Urinary bladder (tissue), 4 donors: Measurements from ENCODE around the gene CARD9. TPM values are rescaled to one million over a fixed set of nuclear protein-coding genes. Genes with fewer than 3 reads are reported as not detected.
"Not testable (repeated sequence)": the region's sequence is repeated elsewhere in the genome, so short reads cannot be mapped to it uniquely, and the experiment has no call there.

Source experiments
- DNase-seq: peaks from one replicate; pipeline ENCODE4 v3.0.0-alpha.2; 2015; ENCODE audit errors: extremely low spot score
- H3K27ac ChIP-seq: one replicate; pipeline ENCODE4 v1.5.1; 2013; ENCODE audit warnings: low read depth, mild to moderate bottlenecking, moderate library complexity
- H3K36me3 ChIP-seq: one replicate; pipeline ENCODE4 v1.6.1; 2013; ENCODE audit warnings: mild to moderate bottlenecking, moderate library complexity; ENCODE audit not compliant: insufficient read depth
- H3K4me1 ChIP-seq: one replicate; pipeline ENCODE4 v1.6.1; 2013; ENCODE audit warnings: mild to moderate bottlenecking, moderate library complexity; ENCODE audit not compliant: insufficient read depth
- H3K4me3 ChIP-seq: one replicate; pipeline ENCODE4 v1.5.1; 2013; ENCODE audit warnings: low read depth, low read length
- WGBS: extraction: QIAGEN DNeasy Blood & Tissue Kit; methylation state at CpG from one replicate; pipeline ENCODE4 v1.1.7; 2013; 5-methylcytosine and 5-hydroxymethylcytosine counted together
- polyA plus RNA-seq: library from polyadenylated mRNA; stranded (reverse); fragments of 200-250 nt; gene quantifications from one replicate; pipeline ENCODE4 v1.2.3, GENCODE V29; 2013
- total RNA-seq: library from RNA; depleted of rRNA; stranded (reverse); fragments of >200 nt; gene quantifications from one replicate; pipeline ENCODE4 v1.2.3, GENCODE V29; 2014
- donor health status: healthy with polysubstance abuse.
- donor health status: healthy.

Gene CARD9
- total and polyA plus RNA-seq, 2 donors = 2.9 to 3.2 TPM

DNA sequence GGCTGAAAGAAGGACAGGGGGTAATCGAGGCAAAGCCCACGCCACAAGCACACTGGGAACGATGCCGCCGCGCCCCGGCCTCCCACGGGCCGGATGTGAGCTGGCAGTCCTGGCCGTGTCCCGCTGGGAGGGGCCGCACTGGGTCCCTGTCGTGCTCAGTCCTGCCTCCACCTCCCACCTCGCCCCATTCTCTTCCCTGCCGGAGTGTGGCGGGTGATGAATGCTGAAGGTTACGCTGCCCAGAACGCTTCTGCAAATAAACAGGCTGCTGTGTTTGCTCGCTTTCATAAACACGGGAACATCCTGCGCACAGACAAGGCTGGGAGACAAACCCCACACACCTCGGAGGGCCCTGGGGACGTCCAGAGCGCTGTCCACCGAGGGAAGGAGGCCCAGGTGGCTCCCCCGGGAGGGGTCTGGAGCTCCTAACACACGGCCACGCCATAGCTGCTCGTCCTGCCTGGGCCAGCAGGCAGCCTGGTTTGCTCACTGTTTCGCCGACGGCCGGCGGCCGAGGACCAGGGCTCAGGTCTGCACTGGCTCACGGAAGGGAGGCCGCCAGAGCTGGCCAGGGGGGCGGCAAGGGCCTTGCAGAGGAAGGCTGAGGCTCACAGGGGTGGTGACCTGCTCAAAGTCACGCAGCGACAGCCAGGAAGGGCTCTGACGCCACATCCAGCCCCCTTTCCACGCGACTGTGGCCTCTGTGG lies 12.3 kb downstream of the CARD9 start:
- peak overlapping the region; percentile 2 for H3K27ac ChIP-seq
- no peak for DNase-seq
- no peaks in the 10 kb centered on the region for H3K36me3 ChIP-seq
- no peaks in the 10 kb centered on the region for H3K4me1 ChIP-seq
- no peak overlapping the region for H3K4me3 ChIP-seq
- WGBS = 53% methylated on average over 43 of the region's 43 CpGs

DNA sequence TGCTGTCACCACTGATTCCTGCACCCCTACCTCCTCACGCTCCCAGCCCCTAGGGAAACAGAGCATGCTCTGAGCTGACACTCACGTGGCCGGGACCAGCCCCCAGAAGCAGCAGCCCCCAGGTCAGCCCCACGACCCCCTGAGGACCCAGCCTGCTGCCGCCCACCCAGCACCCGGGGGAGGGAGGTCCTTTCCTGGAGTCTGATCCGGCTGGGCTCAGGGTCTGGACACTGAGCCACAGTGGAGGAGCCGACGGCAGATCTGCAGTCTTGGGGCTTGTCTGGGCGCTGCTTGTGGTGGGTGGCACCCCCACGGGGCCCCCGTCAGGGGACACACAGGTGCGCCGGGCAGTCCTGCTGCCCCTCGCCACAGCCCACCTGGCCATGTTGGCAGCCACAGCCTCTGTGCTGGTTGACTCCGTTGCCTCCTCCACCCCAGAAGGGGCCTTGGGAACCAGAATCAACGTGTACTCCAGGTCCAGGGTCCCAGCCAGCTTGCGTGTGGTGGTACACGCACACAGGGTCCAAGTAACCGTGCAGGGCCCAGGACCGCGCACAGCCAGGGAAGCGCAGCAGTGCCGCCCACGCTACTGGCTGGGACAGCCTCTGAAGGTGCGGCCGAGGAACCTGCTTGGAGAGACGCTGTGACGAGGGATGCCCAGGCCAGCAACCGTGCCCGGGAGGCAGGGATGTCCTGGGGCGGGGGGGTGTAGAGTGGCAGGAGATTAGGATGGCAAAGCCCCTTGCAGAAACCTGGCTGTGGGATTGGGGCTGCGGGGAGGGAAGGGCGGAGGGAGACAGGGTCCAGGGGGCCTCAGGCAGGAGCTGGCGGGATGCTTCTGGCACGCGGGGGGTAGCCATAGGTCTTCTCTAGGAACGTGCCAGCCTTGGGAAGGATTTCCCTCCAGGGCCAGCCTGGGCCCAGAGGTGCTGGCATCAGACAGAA lies 13.4 kb downstream of the CARD9 start:
- peak overlapping the region; percentile 2 for H3K27ac ChIP-seq
- no peak for DNase-seq

DNA sequence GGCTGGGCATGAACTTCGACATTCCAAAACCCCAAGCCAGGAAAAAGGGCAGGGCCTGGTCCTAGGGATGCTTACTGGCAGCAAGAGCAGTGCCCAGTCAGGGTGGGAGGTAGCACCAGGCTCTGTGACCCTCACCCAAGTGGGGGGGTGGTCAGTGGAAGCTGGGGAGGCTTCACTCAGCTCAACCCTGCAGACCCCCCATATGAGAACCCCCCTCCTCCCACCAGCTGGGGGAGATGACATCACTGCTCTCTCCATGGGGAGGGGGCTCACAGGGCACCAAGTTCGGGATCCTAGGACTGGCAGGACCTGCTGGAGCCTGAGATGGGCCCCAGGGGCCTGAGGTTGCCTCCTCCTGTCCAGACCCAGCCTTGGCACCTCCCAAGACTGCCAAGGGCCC lies 14.6 kb downstream of the CARD9 start:
- DNase-seq = no peak
- no peaks in the 10 kb centered on the region for H3K36me3 ChIP-seq
- H3K27ac ChIP-seq = no peak overlapping the region
- no peaks in the 10 kb centered on the region for H3K4me1 ChIP-seq
- 65% methylated on average over 2 of the region's 2 CpGs for WGBS
- H3K4me3 ChIP-seq = no peak overlapping the region

More for the DNA sequence above, 13.4 kb downstream of the CARD9 start:
- Histone ChIP-seq H3K4me1 (no peaks in the 10 kb centered on the region), H3K36me3 (no peaks in the 10 kb centered on the region), H3K4me3 (no peak overlapping the region)
- 76% methylated on average over 38 of the region's 38 CpGs for WGBS

DNA sequence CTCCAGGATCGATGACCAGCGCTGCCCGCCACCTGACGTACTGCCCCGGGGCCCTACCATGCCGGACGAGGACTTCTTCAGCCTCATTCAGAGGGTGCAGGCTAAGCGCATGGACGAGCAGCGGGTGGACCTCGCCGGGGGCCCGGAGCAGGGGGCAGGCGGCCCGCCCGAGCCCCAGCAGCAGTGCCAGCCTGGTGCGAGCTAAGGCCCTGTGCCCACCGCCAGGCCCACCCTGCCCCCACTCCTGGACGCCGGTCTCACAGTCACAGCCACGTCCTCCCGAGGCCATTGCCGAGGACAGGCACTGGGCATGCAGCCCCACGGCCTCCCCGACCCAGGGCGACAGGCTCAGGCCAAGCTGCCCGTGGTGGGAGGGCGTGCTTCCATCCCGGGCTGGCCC lies 15.5 kb downstream of the CARD9 start:
- H3K27ac ChIP-seq = no peak overlapping the region
- WGBS = 87% methylated on average over 29 of the region's 29 CpGs
- no peaks in the 10 kb centered on the region for H3K4me1 ChIP-seq
- no peaks in the 10 kb centered on the region for H3K36me3 ChIP-seq
- DNase-seq = no peak
- H3K4me3 ChIP-seq = no peak overlapping the region

DNA sequence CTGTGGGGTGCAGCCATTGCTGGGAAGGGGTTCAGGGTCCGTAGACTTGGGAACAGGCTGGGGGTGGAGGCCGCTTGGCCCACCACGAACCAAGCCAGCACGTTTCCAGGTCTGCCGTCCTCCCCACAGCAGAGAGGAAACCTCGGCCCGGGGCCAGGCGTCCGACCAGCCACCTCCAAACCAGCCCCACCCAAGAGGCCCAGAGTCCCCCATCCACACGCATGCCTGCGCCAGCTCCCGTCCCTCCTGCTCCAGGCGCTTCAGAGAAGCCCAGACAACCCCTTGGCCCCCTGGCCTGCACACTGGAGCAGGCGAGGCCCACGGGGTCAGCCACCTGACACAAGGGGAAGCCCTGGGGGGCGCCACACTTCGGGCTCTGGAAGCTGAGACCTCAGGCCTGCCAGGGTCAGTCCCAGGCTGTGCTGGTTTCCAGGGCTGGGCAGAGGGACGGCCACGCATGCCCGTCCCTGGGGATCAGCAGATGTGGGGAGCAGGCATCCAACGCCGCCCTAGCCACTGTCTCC lies 16.2 kb downstream of the CARD9 start:
- Histone ChIP-seq H3K4me3 (no peak overlapping the region), H3K36me3 (no peaks in the 10 kb centered on the region), H3K27ac (no peak overlapping the region), H3K4me1 (no peaks in the 10 kb centered on the region)
- 74% methylated on average over 22 of the region's 22 CpGs for WGBS
- DNase-seq = no peak

GRCh38 chr9:136355616-136356557 lies 17.6 kb downstream of the CARD9 start:
- H3K27ac ChIP-seq = no peak overlapping the region
- no peaks in the 10 kb centered on the region for H3K36me3 ChIP-seq
- WGBS = 82% methylated on average over 54 of the region's 54 CpGs
- no peak overlapping the region for H3K4me3 ChIP-seq
- DNase-seq = no peak
- H3K4me1 ChIP-seq = no peaks in the 10 kb centered on the region

- H3K4me1 ChIP-seq = no peaks in the 10 kb centered on the region
- no peak overlapping the region for H3K4me3 ChIP-seq
- DNase-seq = no peak
- no peaks in the 10 kb centered on the region for H3K36me3 ChIP-seq
- no peak overlapping the region for H3K27ac ChIP-seq
- WGBS = 46% methylated on average over 17 of the region's 17 CpGs
Measured at GRCh38 chr9:136354592-136355085, 18.8 kb downstream of the CARD9 start.

DNA sequence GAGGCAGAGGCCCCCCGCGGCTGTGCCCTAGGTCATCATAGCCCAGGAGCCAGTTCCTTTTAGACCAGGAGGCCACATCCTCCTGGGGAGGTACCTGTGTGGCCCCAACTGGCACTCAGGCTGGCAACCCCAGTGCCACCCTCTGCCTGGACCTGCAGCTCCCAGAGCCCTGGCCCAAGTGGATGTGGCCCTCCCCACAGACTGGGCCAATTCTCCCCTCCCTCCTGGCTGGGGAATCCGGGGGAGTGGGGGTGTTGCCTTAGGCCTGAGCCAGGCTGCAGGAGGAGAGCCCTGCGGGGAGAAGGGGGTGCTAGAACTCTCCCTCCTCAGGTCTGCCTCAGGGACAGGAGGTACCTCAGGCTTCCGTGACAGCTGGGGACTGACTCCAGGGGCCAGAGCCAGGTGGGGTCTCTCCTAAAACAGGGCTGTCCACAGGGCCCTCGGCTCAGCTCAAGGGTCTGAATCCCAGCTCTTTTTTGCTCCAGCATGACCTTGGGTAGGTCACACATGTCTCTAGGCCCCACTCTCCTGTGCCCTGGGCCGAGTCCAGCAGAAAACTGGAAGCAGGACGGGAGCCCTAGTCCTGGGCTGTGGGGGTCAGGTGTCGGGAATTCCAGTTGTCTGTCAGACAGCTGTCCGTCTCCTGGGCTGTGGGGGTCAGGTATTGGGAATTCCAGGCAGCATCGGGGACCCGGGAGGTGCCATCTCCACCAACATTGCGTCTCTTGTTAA lies 19.5 kb downstream of the CARD9 start:
- DNase-seq = no peak
- no peaks in the 10 kb centered on the region for H3K36me3 ChIP-seq
- H3K27ac ChIP-seq = no peak overlapping the region
- WGBS = 70% methylated on average over 13 of the region's 13 CpGs
- no peaks in the 10 kb centered on the region for H3K4me1 ChIP-seq
- H3K4me3 ChIP-seq = no peak overlapping the region

DNA sequence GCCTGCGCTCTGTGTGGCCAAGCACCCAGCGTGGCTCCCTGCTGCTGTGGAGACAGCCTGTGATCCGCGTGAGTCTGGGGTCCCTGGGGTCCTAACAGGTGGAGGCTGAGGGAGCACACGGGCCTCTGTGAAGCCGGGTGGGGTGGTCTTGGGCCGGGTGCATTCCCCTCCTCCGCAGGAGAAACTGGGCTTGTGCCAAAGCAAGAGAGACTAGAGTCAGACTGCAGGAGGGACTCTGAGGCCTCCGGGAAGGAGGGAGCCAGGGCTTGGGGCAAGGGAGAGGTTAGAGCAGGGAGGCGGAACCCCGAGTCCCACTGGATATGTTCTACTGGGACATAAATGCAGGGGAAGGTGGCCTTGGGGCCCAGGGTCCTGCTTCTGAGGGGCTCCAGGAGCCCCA lies 20.4 kb downstream of the CARD9 start:
- Histone ChIP-seq H3K4me1 (no peaks in the 10 kb centered on the region), H3K36me3 (no peaks in the 10 kb centered on the region), H3K4me3 (no peak overlapping the region), H3K27ac (no peak overlapping the region)
- WGBS = 87% methylated on average over 11 of the region's 11 CpGs
- DNase-seq = no peak

- H3K4me1 ChIP-seq = no peaks in the 10 kb centered on the region
- no peak for DNase-seq
- no peaks in the 10 kb centered on the region for H3K36me3 ChIP-seq
- no peak overlapping the region for H3K4me3 ChIP-seq
- H3K27ac ChIP-seq = no peak overlapping the region
- WGBS = 80% methylated on average over 16 of the region's 16 CpGs
Measured at GRCh38 chr9:136352682-136353081, 20.8 kb downstream of the CARD9 start.

DNA sequence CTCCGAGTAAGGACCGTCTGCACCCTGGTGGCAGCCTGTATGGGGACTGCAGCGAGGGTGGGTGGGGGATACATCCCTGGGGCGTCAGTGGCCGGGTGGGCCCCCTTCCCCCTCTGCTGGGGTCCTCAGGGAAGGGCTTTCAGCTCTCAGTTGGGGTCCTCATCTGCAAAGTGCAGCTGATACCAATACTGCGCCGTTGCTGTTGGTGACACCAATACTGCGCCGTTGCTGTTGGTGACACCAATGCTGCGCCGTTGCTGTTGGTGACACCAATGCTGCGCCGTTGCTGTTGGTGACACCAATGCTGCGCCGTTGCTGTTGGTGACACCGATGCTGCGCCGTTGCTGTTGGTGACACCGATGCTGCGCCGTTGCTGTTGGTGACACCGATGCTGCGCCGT lies 21.6 kb downstream of the CARD9 start:
- not testable (repeated sequence) for H3K4me1 ChIP-seq, H3K27ac ChIP-seq, H3K36me3 ChIP-seq, H3K4me3 ChIP-seq, DNase-seq
- 93% methylated on average over 19 of the region's 24 CpGs for WGBS

DNA sequence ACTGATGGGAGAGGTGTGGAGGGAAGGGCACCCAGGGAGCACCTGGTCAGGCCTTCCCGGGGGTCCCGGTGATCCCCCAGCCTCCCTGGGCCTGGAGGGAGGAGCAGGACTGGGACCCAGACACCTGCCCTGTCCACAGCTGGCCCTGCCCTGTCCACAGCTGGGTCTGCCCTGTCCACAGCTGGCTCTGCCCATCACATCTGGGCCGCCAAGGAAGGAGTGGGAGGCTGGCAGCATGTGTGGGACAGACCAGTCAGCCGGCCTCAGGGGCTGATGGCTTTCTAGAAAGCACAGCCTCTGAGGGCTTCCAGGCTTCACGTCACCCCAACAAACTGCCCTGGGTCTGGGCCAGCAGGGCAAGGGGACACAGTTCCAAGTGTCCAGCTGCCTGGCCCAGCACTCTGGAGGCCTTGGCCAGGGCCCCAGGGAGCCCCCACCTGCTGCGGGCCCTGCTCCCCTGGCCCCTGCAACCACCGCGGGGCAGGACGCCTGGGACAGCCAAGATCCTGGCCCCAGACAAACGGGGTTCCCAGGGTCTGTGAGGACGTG lies 22.1 kb downstream of the CARD9 start:
- H3K4me1 ChIP-seq = no peaks in the 10 kb centered on the region
- no peak overlapping the region for H3K4me3 ChIP-seq
- no peaks in the 10 kb centered on the region for H3K36me3 ChIP-seq
- H3K27ac ChIP-seq = no peak overlapping the region
- DNase-seq = no peak
- WGBS = 83% methylated on average over 11 of the region's 11 CpGs
